CD8-positive, alpha-beta memory T cell (primary cell): ENCODE data around the gene TMEM80. TPM values are rescaled to one million over a fixed set of nuclear protein-coding genes. Genes with fewer than 3 reads are reported as not detected.
A peak's percentile ranks its signal among the peaks of the same experiment; 100 is the strongest.
"Not testable (repeated sequence)": the region's sequence is repeated elsewhere in the genome, so short reads cannot be mapped to it uniquely, and the experiment has no call there.

Source experiments
- CTCF ChIA-PET: fragments of 350-600 bp; sonication (Branson Sonifier 250); formaldehyde crosslinking; loops from one replicate; lab custom pipeline; 2021; ENCODE audit warnings: antibody characterized with exemption; lab: Charles Lee
- POLR2A ChIA-PET: fragments of 350-600 bp; sonication (Branson Sonifier 250); formaldehyde crosslinking; loops from one replicate; lab custom pipeline; 2021; ENCODE audit warnings: antibody characterized with exemption; lab: Charles Lee
- DNase-seq, 5 donors: peaks; one replicate each; pipeline versions ENCODE4 v3.0.0 to v3.0.0-alpha.2; 2020 to 2022; ENCODE audit warnings: mixed read lengths in 1 of 5
- H3K27ac ChIP-seq: one replicate; pipeline ENCODE4 v1.7.0; 2013; ENCODE audit warnings: low read depth, mild to moderate bottlenecking, low read length, moderate library complexity
- H3K27me3 ChIP-seq: 2 replicates; pipeline ENCODE4 v1.7.0; 2013; ENCODE audit warnings: low read length, mild to moderate bottlenecking; ENCODE audit not compliant: insufficient read depth, poor library complexity, severe bottlenecking
- H3K36me3 ChIP-seq: 2 replicates; pipeline ENCODE4 v1.7.0; 2013; ENCODE audit warnings: mild to moderate bottlenecking, low read length, moderate library complexity; ENCODE audit not compliant: insufficient read depth
- H3K4me1 ChIP-seq: 2 replicates; pipeline ENCODE4 v1.7.0; 2013; ENCODE audit warnings: mild to moderate bottlenecking, low read length, moderate library complexity; ENCODE audit not compliant: insufficient read depth
- H3K4me3 ChIP-seq: 2 replicates; pipeline ENCODE4 v1.7.0; 2013; ENCODE audit warnings: mild to moderate bottlenecking, low read length
- H3K9me3 ChIP-seq: 2 replicates; pipeline ENCODE4 v1.7.0; 2013; ENCODE audit warnings: mild to moderate bottlenecking, low read length
- H3K27ac Mint-ChIP-seq, 8 donors: one replicate each; pipeline ENCODE4 v1.8.0; 2020 to 2021; ENCODE audit warnings: mixed read lengths in 8 of 8, mild to moderate bottlenecking in 6 of 8, inconsistent platforms in 3 of 8, moderate library complexity in 3 of 8
- H3K27me3 Mint-ChIP-seq, 2 donors: one replicate each; pipeline ENCODE4 v1.8.0; 2020 to 2021; ENCODE audit warnings: mixed read lengths in 2 of 2, mild to moderate bottlenecking in 1 of 2, moderate library complexity in 1 of 2
- H3K36me3 Mint-ChIP-seq, 3 donors: one replicate each; pipeline ENCODE4 v1.8.0; 2020 to 2021; ENCODE audit warnings: mixed read lengths in 3 of 3, inconsistent platforms in 1 of 3, mild to moderate bottlenecking in 1 of 3
- H3K4me1 Mint-ChIP-seq, 3 donors: one replicate each; pipeline ENCODE4 v1.8.0; 2020 to 2021; ENCODE audit warnings: mixed read lengths in 3 of 3, inconsistent platforms in 1 of 3, mild to moderate bottlenecking in 1 of 3
- H3K4me3 Mint-ChIP-seq, 7 donors: one replicate each; pipeline ENCODE4 v1.8.0; 2020 to 2021; ENCODE audit warnings: mixed read lengths in 7 of 7, mild to moderate bottlenecking in 6 of 7, moderate library complexity in 4 of 7, inconsistent platforms in 2 of 7
- H3K9me3 Mint-ChIP-seq, 5 donors: one replicate each; pipeline ENCODE4 v1.8.0; 2020 to 2022; ENCODE audit warnings: mixed read lengths in 5 of 5, mild to moderate bottlenecking in 3 of 5, moderate library complexity in 2 of 5, inconsistent platforms in 1 of 5
- polyA plus RNA-seq: library from polyadenylated mRNA; unstranded; fragments of 300-500 nt; fragmentation: Illumina TruSeq; gene quantifications from one replicate; pipeline ENCODE4 v1.2.3, GENCODE V29; 2021
- total RNA-seq, 2 experiments: library from RNA; stranded (reverse); gene quantifications; one replicate each; pipeline ENCODE4 v1.2.3, GENCODE V29; 2021

TMEM80 gene
- 10 to 100 TPM; 10.3 to 13.4 TPM for total RNA-seq
- polyA plus RNA-seq: 27.8 TPM

DNA sequence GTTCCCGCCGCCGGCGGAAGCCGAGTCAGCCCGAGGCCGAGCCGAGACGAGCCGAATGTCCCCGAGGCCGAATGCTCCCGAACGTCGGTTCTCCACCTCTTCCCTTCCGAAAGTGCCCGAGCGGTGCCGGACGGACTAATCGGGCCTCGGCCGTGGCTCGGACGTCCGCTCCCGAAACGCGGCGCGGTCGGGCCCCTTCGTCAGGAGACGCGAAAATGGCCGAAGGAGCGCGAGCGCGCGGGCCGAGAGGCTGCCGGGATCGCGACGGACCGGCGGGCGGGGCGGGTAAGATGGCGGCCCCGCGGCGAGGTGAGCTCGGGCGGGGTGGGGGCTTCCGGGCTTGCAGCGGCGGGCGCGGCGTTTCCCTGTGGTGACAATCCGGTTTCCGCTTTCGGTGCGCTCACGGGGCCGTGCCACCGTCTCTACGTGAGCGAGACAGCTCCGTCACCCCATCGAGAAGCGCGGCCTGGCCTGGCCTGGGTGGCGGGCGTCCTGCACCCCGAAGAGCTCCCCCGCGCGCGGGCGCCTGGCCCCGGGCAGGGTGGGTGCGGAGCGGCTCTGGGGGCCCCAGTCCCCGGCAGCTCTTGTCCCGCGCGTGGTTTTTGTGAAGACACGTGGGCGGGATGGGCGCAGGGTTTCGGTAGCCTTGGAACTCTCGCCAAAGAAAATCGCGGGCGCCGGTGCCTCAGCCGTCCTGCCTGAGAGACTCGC lies at the start of gene TMEM80:
Gene TMEM80, plus strand, starts transcription at position 279 of the 711 bp plus-strand sequence. Its CDS starts 12 bp downstream, at position 291.
- Mint-ChIP-seq H3K4me1 (peaks cover 29 to 50% (median 39%) of the 10 kb centered on the region in 3 donors), H3K4me3 (peak within 1 kb of the TSS; percentile 85 to 94 (median 88)), H3K27me3 (no peaks in the 10 kb centered on the region), H3K27ac (peak within 1 kb of the TSS; percentile 90 to 98 (median 94)), H3K9me3 (no peaks in the 10 kb centered on the region), H3K36me3 (peaks cover 0 to 33% (median 2%) of the 10 kb centered on the region in 3 donors)
- CTCF ChIA-PET: interaction anchor here (0.7 to 8.2 kb wide), 8 partner anchors 12 to 141 kb away, joined by 3 to 69 read pairs (median 4); partner anchors contain the start of gene TALDO1
- peak within 1 kb of the TSS; percentile 92 for H3K27ac ChIP-seq
- peak; percentile 96 to 99 (median 98) for DNase-seq
- H3K27me3 ChIP-seq: no peaks in the 10 kb centered on the region
- H3K36me3 ChIP-seq: no peaks in the 10 kb centered on the region
- POLR2A ChIA-PET: interaction anchor here (0.6 to 2.3 kb wide), 14 partner anchors 9 to 289 kb away, joined by 3 to 10 read pairs (median 3); partner anchors contain the start of genes CD151, EPS8L2, HRAS and PHRF1
- H3K4me1 ChIP-seq: peaks cover 43% of the 10 kb centered on the region
- no peaks in the 10 kb centered on the region for H3K9me3 ChIP-seq
- peak within 1 kb of the TSS; percentile 81 for H3K4me3 ChIP-seq

DNA sequence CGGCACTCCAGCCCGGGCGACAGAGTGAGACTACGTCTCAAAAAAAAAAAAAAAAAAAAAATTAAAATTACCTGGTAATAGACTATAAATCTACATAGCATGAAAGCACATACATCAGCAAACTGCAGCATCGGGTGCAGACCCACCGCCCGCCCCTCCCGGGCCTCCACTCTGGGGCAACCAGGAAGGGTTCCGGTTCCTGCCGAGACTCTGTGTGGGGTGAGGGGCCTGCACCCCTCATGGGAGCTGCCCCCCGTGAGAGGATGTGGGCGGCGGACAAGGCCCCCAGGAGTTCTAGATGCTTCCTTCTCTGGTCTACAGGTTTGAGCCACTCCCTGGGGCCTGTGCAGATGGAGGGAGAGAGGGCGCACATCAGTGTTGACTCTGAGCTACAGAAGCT lies 49.4 kb upstream of the TMEM80 start:
- ChIA-PET CTCF (no interaction called here), POLR2A (no interaction called here)
- Histone ChIP-seq H3K9me3 (no peaks in the 10 kb centered on the region), H3K27me3 (no peaks in the 10 kb centered on the region), H3K27ac (no peak overlapping the region), H3K36me3 (no peaks in the 10 kb centered on the region), H3K4me3 (no peak overlapping the region), H3K4me1 (no peaks in the 10 kb centered on the region)
- H3K4me3 Mint-ChIP-seq: no peak overlapping the region
- H3K9me3 Mint-ChIP-seq: no peaks in the 10 kb centered on the region
- peaks cover 0 to 2% of the 10 kb centered on the region in 2 donors for H3K27me3 Mint-ChIP-seq
- H3K4me1 Mint-ChIP-seq: no peaks in the 10 kb centered on the region
- H3K27ac Mint-ChIP-seq: peak overlapping the region in 1 of 8 donors; percentile 15
- DNase-seq: no peak
- peaks cover 0 to 28% (median 0%) of the 10 kb centered on the region in 3 donors for H3K36me3 Mint-ChIP-seq

GRCh38 chr11:647672-648158 lies 47.9 kb upstream of the TMEM80 start:
- POLR2A ChIA-PET: interaction anchor here (0.7 kb wide), 1 partner anchor 157 kb away, joined by 4 read pairs; the partner anchor contains the start of gene PIDD1
- H3K4me1 Mint-ChIP-seq, H3K27me3 Mint-ChIP-seq, H3K4me1 ChIP-seq, H3K27ac Mint-ChIP-seq, H3K36me3 ChIP-seq, H3K9me3 Mint-ChIP-seq, H3K27ac ChIP-seq, H3K27me3 ChIP-seq, H3K9me3 ChIP-seq, H3K4me3 ChIP-seq, DNase-seq, CTCF ChIA-PET, H3K4me3 Mint-ChIP-seq: not testable (repeated sequence)
- peaks cover 0 to 37% (median 3%) of the 10 kb centered on the region in 3 donors for H3K36me3 Mint-ChIP-seq

GRCh38 chr11:650482-650881 lies 45.1 kb upstream of the TMEM80 start:
- peak overlapping the region in 1 of 7 donors; percentile 40 for H3K4me3 Mint-ChIP-seq
- ChIA-PET POLR2A (no interaction called here), CTCF (no interaction called here)
- H3K36me3 Mint-ChIP-seq: peaks cover 0 to 45% (median 3%) of the 10 kb centered on the region in 3 donors
- Histone ChIP-seq H3K36me3 (no peaks in the 10 kb centered on the region), H3K27ac (no peak overlapping the region), H3K9me3 (no peaks in the 10 kb centered on the region), H3K4me1 (no peaks in the 10 kb centered on the region), H3K4me3 (no peak overlapping the region), H3K27me3 (no peaks in the 10 kb centered on the region)
- no peaks in the 10 kb centered on the region for H3K4me1 Mint-ChIP-seq
- no peak for DNase-seq
- no peaks in the 10 kb centered on the region for H3K9me3 Mint-ChIP-seq
- H3K27me3 Mint-ChIP-seq: no peaks in the 10 kb centered on the region
- H3K27ac Mint-ChIP-seq: no peak overlapping the region

GRCh38 chr11:653136-653535 lies 42.5 kb upstream of the TMEM80 start:
- POLR2A ChIA-PET: interaction anchor here (0.7 kb wide), 1 partner anchor 278 kb away, joined by 11 read pairs; no protein-coding TSS in a partner anchor
- CTCF ChIA-PET, DNase-seq, H3K9me3 Mint-ChIP-seq, H3K4me3 Mint-ChIP-seq, H3K9me3 ChIP-seq, H3K27me3 ChIP-seq, H3K4me3 ChIP-seq, H3K36me3 ChIP-seq, H3K27ac ChIP-seq, H3K27ac Mint-ChIP-seq, H3K4me1 Mint-ChIP-seq, H3K4me1 ChIP-seq, H3K27me3 Mint-ChIP-seq: not testable (repeated sequence)
- peaks cover 0 to 47% (median 5%) of the 10 kb centered on the region in 3 donors for H3K36me3 Mint-ChIP-seq

- H3K4me3 Mint-ChIP-seq: no peak overlapping the region
- Histone ChIP-seq H3K27me3 (no peaks in the 10 kb centered on the region), H3K4me3 (no peak overlapping the region), H3K36me3 (peaks cover 4% of the 10 kb centered on the region), H3K27ac (no peak overlapping the region), H3K9me3 (no peaks in the 10 kb centered on the region), H3K4me1 (no peaks in the 10 kb centered on the region)
- POLR2A ChIA-PET: no interaction called here
- peak overlapping the region in 1 of 8 donors; percentile 88 for H3K27ac Mint-ChIP-seq
- H3K4me1 Mint-ChIP-seq: no peaks in the 10 kb centered on the region
- no peaks in the 10 kb centered on the region for H3K9me3 Mint-ChIP-seq
- peaks cover 0 to 48% (median 5%) of the 10 kb centered on the region in 3 donors for H3K36me3 Mint-ChIP-seq
- DNase-seq: no peak
- no peaks in the 10 kb centered on the region for H3K27me3 Mint-ChIP-seq
- CTCF ChIA-PET: no interaction called here
Observed at GRCh38 chr11:653837-654236, 41.8 kb upstream of the TMEM80 start.

DNA sequence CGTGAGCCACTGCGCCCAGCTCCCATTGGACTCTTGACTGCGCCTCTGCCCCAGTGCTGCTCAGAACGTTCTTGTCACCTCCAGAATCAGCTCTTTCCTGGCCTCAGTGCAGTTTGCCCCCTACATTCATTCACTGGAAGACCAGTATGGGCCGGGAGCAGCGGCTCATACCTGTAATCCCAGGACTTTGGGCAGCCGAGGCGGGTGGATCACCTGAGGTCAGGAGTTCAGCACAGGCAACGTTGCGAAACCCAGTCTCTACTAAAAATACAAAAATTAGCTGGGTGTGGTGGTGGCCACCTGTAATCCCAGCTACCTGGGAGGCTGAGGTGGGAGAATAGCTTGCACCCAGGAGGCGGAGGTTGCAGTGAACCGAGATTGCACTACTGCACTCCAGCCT lies 41.2 kb upstream of the TMEM80 start:
- H3K27ac Mint-ChIP-seq, DNase-seq, H3K27ac ChIP-seq, H3K9me3 Mint-ChIP-seq, H3K4me3 Mint-ChIP-seq, H3K27me3 Mint-ChIP-seq, POLR2A ChIA-PET, H3K36me3 ChIP-seq, H3K27me3 ChIP-seq, H3K4me1 Mint-ChIP-seq, H3K4me1 ChIP-seq, H3K4me3 ChIP-seq, H3K9me3 ChIP-seq: not testable (repeated sequence)
- CTCF ChIA-PET: interaction anchor here (1.2 to 1.5 kb wide), 2 partner anchors 67 to 100 kb away, joined by 3 to 6 read pairs; no protein-coding TSS in a partner anchor
- H3K36me3 Mint-ChIP-seq: peaks cover 0 to 52% (median 5%) of the 10 kb centered on the region in 3 donors
